Stomach (tissue), 9 donors: ENCODE results near the gene ACSL6. TPM values are rescaled to one million over a fixed set of nuclear protein-coding genes. Genes with fewer than 3 reads are reported as not detected.

Experiments
- DNase-seq, 2 donors: peaks; one replicate each; pipeline versions ENCODE4 v3.0.0 to v3.0.0-alpha.2; 2013 to 2019
- H3K27ac ChIP-seq, 5 donors: fragments of 200-600 bp in 4 of 5; sonication (generic) in 4 of 5; one replicate each; pipeline ENCODE4 v1.5.1; 2013 to 2019; ENCODE audit warnings: mild to moderate bottlenecking in 1 of 5, moderate library complexity in 1 of 5
- H3K27me3 ChIP-seq, 3 donors: fragments of 200-600 bp; sonication (generic); one replicate each; pipeline ENCODE4 v1.5.1; 2017 to 2019; ENCODE audit warnings: mixed run types in 1 of 3
- H3K36me3 ChIP-seq, 4 donors: fragments of 200-600 bp; sonication (generic); 1 replicate in 3 of 4; 2 replicates in 1 of 4; pipeline ENCODE4 v1.5.1; 2016 to 2019
- H3K4me1 ChIP-seq, 4 donors: fragments of 200-600 bp; sonication (generic); one replicate each; pipeline ENCODE4 v1.5.1; 2016 to 2019
- H3K4me3 ChIP-seq, 4 donors: fragments of 200-600 bp; sonication (generic) in 3 of 4; one replicate each; pipeline ENCODE4 v1.5.1; 2016 to 2019; ENCODE audit warnings: mild to moderate bottlenecking in 1 of 4
- H3K9me3 ChIP-seq, 4 donors: fragments of 200-600 bp; sonication (generic); one replicate each; pipeline ENCODE4 v1.5.1; 2016 to 2019
- CTCF ChIP-seq, 7 experiments: fragments of 450-650 bp in 4 of 7; fragments of 200-600 bp in 3 of 7; sonication (generic) in 3 of 7; IDR thresholded peaks; one replicate each; pipeline ENCODE4 v1.5.1; 2016 to 2019; ENCODE audit warnings: antibody characterized with exemption in 7 of 7, control low read depth in 2 of 7, mild to moderate bottlenecking in 1 of 7
- EP300 ChIP-seq: sonication (generic); formaldehyde crosslinking; IDR thresholded peaks from one replicate; pipeline ENCODE4 v1.6.1; 2017; ENCODE audit warnings: antibody characterized with exemption
- POLR2A ChIP-seq, 4 donors: fragments of 450-650 bp; IDR thresholded peaks; one replicate each; pipeline ENCODE4 v1.6.1; 2016; ENCODE audit warnings: antibody characterized with exemption in 4 of 4, control low read depth in 2 of 4, mild to moderate bottlenecking in 1 of 4, moderate library complexity in 1 of 4
- POLR2AphosphoS5 ChIP-seq, 3 donors: sonication (generic); formaldehyde crosslinking; IDR thresholded peaks; one replicate each; pipeline ENCODE4 v1.6.1; 2016; ENCODE audit warnings: antibody characterized with exemption in 3 of 3
- WGBS, 5 donors: extraction: QIAGEN DNeasy Blood & Tissue Kit in 3 of 5; methylation state at CpG; one replicate each; pipeline versions ENCODE4 v1.1.5 to v1.1.7; 2013 to 2018; 5-methylcytosine and 5-hydroxymethylcytosine counted together
- intact Hi-C: fragments of 100-400 bp; cut with DNase I; formaldehyde crosslinking; loops from one replicate; pipeline ENCODE4 v1.15.1; 2023; ENCODE audit warnings: low total_unique reads
- polyA plus RNA-seq, 3 donors: library from polyadenylated mRNA; stranded (reverse); fragments of 200-250 nt; gene quantifications; one replicate each; pipeline ENCODE4 v1.2.3, GENCODE V29; 2013
- total RNA-seq, 5 donors: library from RNA; depleted of rRNA; stranded (reverse); fragments of >200 nt; gene quantifications; one replicate each; pipeline versions ENCODE4 v1.1.0 to v1.2.3, GENCODE V29; 2014 to 2016
- donor health status: healthy with polysubstance abuse.
- donor health status: Bipolar disorder and iron deficiency.
- donor health status: healthy.

The ACSL6 gene
- total and polyA plus RNA-seq, 8 donors, result 0.19 to 7.2 (median 1.1) TPM; not detected in 2

DNA sequence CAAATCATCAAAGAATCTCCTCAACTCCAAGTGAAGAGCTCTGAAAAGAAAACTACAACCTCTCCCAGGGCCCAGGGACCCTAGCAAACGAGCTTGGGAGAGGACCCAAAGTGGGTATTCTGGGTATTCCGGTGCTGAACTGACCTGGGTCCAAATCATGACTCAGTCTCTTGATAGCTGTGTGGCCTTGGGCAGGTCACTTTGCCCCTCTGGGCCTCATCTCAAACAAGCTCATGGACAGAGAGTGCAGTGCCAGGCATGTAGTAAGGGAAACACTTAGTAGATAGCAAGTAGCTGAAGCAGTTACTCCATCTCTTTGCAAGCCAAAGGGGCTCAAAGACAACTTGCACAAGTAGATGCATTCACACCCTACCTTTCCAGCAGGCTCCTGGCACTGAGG lies 12.4 kb downstream of the ACSL6 start:
- peaks cover 4 to 25% (median 16%) of the 10 kb centered on the region in 4 donors for H3K4me1 ChIP-seq
- WGBS, 5 donors, result 68 to 92% (median 76%) methylated on average over 2 of the region's 2 CpGs
- DNase-seq, result no peak
- no peak overlapping the region for H3K4me3 ChIP-seq
- peaks cover 0 to 7% (median 0%) of the 10 kb centered on the region in 3 donors for H3K27me3 ChIP-seq
- intact Hi-C loops, result no loop called here
- TF ChIP-seq POLR2AphosphoS5 (IDR thresholded peaks at IDR 0.05), result no peak
- TF ChIP-seq POLR2A (IDR thresholded peaks at IDR 0.05), result no peak
- TF ChIP-seq CTCF (IDR thresholded peaks at IDR 0.05), result no peak
- no peak for TF ChIP-seq EP300
- H3K36me3 ChIP-seq, result no peaks in the 10 kb centered on the region
- no peaks in the 10 kb centered on the region for H3K9me3 ChIP-seq
- no peak overlapping the region for H3K27ac ChIP-seq

- intact Hi-C loops, result no loop called here
- Histone ChIP-seq H3K4me1 (peaks cover 4 to 25% (median 16%) of the 10 kb centered on the region in 4 donors), H3K4me3 (no peak overlapping the region), H3K27me3 (peaks cover 0 to 7% (median 0%) of the 10 kb centered on the region in 3 donors), H3K36me3 (no peaks in the 10 kb centered on the region), H3K27ac (no peak overlapping the region), H3K9me3 (no peaks in the 10 kb centered on the region)
- TF ChIP-seq CTCF (IDR thresholded peaks at IDR 0.05) (no peak), EP300 (no peak), POLR2A (IDR thresholded peaks at IDR 0.05) (no peak), POLR2AphosphoS5 (IDR thresholded peaks at IDR 0.05) (no peak)
- WGBS, 5 donors, result 60 to 74% (median 69%) methylated on average over 4 of the region's 4 CpGs
- DNase-seq, result no peak
These were observed 12.9 kb downstream of the ACSL6 start for GRCh38 chr5:131998431-131999040.

DNA sequence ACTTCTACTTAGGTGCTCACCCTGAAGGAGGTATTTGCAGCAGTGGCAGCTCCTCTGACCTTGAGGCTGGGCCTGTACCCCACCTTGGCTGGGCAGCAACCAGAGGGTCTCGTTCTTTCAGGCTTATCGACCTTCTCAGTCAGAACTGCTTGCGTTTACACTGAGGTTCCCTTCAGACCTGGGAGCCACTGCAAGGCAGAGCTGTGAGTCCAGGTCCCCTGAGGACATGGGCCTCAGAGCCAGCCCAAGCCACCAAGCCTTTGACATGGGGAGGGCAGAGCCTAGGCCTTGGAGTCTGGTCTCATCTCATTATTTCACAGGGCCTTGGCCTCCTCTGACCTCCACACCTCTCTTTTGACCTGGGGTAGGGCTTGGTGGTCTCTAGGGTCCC lies 13.7 kb downstream of the ACSL6 start:
- no peak overlapping the region for H3K4me3 ChIP-seq
- peaks cover 0 to 3% (median 0%) of the 10 kb centered on the region in 3 donors for H3K27me3 ChIP-seq
- 94 to 100% (median 98%) methylated on average over 3 of the region's 3 CpGs for WGBS, 5 donors
- no peaks in the 10 kb centered on the region for H3K9me3 ChIP-seq
- DNase-seq, result no peak
- no peaks in the 10 kb centered on the region for H3K36me3 ChIP-seq
- TF ChIP-seq POLR2AphosphoS5 (IDR thresholded peaks at IDR 0.05), result no peak
- no peak for TF ChIP-seq POLR2A (IDR thresholded peaks at IDR 0.05)
- no peak for TF ChIP-seq EP300
- TF ChIP-seq CTCF (IDR thresholded peaks at IDR 0.05), result no peak
- intact Hi-C loops, result no loop called here
- H3K27ac ChIP-seq, result no peak overlapping the region
- H3K4me1 ChIP-seq, result peaks cover 4 to 25% (median 16%) of the 10 kb centered on the region in 4 donors

DNA sequence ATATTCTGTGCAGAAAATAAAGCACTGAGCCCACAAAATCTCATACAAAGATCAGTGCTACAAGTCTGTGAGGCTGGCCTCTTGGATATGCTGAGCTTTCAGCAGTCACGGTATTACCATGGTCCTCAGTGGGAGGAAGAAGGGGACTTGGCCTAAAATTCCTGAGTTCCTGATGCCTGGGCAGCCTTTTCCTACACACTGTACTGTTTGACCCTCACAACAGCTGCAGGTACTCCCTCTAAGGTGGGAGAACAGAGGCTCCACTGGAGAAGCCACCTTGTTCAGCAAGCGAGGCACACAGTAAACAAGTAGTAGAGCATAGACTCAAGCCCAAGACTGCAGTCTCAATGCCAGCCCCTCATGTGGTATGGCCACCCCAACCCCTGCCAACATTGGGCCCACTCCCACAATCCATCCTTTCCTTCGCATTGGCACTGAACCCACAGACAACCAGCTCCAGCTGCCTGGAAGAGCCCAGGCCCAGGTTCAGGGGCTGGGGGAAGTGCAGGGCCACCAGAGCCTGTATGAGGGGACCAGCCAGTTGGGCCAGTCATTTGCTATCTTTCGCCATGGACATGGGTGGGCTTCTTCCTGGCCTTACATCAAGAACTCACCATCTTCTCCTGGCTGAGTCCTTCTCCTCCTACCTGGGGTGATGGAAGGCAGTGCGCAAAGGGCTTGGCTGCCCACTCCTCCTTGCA lies 14.3 kb downstream of the ACSL6 start:
- Histone ChIP-seq H3K27me3 (no peaks in the 10 kb centered on the region), H3K27ac (no peak overlapping the region), H3K9me3 (no peaks in the 10 kb centered on the region), H3K4me1 (peaks cover 4 to 25% (median 16%) of the 10 kb centered on the region in 4 donors), H3K4me3 (no peak overlapping the region), H3K36me3 (no peaks in the 10 kb centered on the region)
- TF ChIP-seq CTCF (IDR thresholded peaks at IDR 0.05) (no peak), EP300 (no peak), POLR2AphosphoS5 (IDR thresholded peaks at IDR 0.05) (no peak), POLR2A (IDR thresholded peaks at IDR 0.05) (no peak)
- no peak for DNase-seq
- WGBS, 5 donors, result 84 to 96% (median 87%) methylated on average over 5 of the region's 5 CpGs
- intact Hi-C loops, result no loop called here
